GM19035 (cell line): ENCODE measurements around the gene AGAP3.

Experiments used
- ATAC-seq: cut with Tn5 transposase; IDR thresholded peaks from one replicate; pipeline ENCODE4 v1.9.1; 2021; ENCODE audit not compliant: unreplicated experiment

The AGAP3 gene

DNA sequence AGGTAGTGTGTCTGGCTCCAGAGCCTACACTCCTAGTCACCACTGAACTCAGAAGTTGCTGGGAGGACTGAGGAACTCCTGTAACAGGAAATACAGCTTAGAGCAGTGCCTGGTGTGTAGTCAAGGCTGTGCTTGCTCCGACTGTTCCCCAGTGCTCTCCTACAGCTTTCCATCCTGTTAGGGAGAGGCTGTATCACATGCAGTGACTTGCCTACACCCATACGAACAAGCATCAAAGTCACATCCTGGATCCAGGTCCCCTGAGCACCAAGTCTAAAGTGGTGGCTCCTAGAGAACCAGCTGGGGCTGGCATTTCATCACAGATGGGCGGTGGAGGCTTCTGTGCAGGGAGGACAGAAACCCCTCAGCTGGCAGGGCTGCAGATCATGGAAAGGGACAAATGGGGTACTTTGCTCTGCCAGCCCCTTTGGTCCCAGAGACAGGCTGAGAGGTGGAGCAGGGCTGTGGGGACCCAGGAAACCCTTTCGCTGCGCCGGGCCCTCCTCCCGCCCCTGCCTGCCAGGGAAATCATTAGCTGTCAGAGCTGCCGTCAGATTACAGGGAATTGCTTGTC is 93.1 kb downstream of the AGAP3 start:
- ATAC-seq = no peak

DNA sequence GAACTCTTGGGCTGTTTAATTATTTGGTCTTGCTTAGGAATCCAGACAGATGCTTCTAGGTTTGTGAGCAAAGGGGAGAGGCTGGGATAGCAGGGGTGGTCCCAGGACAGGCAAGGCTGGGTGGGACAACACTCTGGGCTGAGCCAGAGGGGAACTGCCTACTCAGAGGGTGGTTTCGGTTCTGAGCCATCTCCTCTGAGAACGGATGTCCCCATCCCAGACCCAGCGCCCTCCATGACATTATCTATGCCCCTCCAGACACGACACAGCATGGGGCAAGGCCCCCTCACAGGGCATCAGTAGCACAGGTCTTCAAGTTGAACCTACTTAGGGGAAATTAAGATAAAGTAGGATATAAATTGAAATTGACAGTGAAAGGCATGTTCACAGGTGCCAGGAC is 93.7 kb downstream of the AGAP3 start:
- ATAC-seq = no peak

GRCh38 chr7:151181011-151181431 is 94.7 kb downstream of the AGAP3 start:
- ATAC-seq = no peak

GRCh38 chr7:151185762-151186639 is 99.7 kb downstream of the AGAP3 start:
- ATAC-seq = no peak

DNA sequence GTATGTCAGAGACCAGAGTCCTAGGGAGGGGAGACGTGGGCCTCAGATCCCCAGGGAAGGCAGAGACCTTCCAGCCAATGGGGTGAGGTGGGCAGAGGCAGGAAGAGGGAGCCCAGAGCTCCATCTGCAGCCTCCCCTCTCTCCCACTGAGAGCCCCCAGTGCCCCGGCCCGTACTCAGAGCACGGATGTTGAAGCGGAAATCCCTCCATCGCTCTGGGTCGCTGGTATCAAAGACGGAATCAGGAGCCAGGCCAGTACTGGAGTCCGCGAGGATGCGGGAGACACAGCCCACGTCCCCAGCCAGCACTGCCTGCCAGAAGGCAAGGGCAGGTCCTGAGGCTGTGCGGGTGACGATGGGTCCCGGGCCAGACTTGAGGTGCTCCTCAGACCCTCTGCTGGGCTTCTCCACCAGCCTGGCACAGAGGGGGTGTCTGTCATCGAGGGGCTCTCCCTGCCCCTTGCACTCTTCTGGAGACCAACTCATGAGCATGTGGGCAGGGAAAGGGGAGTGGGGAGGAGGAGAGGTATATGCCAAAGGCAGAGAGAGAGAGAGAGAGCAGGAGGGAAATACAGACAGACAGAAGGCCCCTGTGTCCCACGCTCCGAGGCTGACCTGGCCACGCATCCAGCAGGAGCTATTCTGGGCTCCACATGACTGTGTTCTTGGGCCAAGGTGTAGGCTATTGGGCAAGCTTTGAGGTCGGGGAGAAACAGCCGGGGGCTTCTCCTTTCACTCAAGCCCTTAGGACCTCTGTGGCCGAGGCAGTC is 100.5 kb downstream of the AGAP3 start, which contains the start of gene ASB10:
Gene ASB10, minus strand, starts transcription at position 611 of the 769 bp plus-strand sequence. Its CDS starts 120 bp downstream, at position 491.
- no peak for ATAC-seq

- ATAC-seq = no peak
Measured at GRCh38 chr7:151187409-151188251, 101.4 kb downstream of the AGAP3 start.

- ATAC-seq = no peak
Measured at GRCh38 chr7:151188252-151188542, 101.9 kb downstream of the AGAP3 start.

- ATAC-seq = no peak
Measured at GRCh38 chr7:151189038-151189437, 102.8 kb downstream of the AGAP3 start.

- no peak for ATAC-seq
Measured at GRCh38 chr7:151191544-151191943, 105.3 kb downstream of the AGAP3 start.

DNA sequence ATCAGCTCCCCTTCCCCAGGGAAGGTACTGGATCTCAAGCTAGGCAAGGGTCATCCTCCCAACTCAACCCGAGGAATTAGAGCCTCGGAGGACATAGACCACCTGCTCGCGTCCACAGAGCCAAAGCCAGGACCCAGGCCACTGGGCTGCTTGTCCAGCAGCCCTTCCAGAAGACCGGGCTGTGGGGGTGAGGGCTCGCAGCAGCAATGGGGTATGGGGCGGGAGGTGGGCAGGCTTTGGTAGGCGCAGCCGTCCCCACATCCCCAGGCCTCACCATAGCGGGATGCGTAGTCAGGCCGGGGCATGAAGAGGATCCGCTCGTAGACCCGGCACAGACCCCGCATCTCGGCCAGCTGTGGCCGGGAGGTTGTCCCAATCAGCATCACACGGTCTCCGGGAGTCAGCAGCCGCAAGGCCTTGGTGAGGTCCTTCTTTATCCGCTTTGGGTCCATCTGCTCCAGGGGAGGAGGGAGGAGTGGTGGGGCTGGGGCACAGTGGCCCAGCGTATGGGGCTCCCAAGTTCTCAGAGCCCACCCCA is 105.8 kb downstream of the AGAP3 start:
- ATAC-seq = no peak

- no peak for ATAC-seq
Measured at GRCh38 chr7:151193203-151193978, 107.1 kb downstream of the AGAP3 start.
